ENCODE data around the gene ABCC5.
A peak's percentile ranks its signal among the peaks of the same experiment; 100 is the strongest.

The ABCC5 gene

GRCh38 chr3:183922421-183922820 is 95.3 kb downstream of the ABCC5 start:
- no peak for DNase-seq (ENCODE audit: low read depth in 2 of 2)

GRCh38 chr3:183921096-183921495 is 96.6 kb downstream of the ABCC5 start:
- DNase-seq (ENCODE audit: low read depth in 2 of 2), result no peak

- no peak for DNase-seq (ENCODE audit: low read depth in 2 of 2)
These were observed 97.3 kb downstream of the ABCC5 start for GRCh38 chr3:183920416-183920815.

DNA sequence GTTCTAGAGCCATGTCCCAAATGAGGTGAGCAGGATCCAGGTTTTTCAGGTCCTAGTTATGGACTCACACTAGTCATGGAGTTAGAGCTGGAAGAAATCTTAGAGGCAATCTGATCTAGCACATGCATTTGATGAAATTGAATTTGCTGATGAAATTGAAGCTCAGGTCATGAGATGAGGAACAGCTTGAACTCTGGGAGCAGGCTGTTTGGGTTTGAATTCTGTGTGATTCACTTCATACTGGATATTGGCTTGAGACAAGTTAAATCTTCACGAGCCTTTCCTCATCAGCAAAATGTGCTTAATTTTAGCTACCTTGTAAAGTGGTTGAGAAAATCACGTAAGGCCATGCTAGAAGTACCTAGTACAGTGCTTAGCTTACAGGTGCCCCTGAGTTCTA is 99.5 kb downstream of the ABCC5 start:
- DNase-seq (ENCODE audit: low read depth in 2 of 2), result no peak

DNA sequence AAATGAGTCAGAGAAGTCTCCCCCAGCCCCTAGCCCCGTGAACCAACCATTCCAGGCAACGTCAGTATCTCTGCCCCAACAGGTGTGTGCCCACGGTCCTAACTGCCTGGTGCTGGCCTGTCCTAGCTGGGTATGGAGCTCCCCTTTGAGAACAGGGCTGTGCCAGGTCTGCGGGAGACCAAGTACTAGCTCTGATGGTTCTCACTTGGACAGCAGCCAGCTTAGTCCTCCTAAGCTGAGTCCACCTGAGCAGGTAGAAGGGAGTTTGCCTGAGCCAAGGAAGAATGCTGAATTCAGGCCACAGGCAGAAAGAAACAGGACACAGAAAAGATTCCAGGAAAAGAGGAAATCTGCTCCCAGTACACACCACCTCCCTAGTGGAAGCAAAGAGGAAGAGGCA is 99.9 kb downstream of the ABCC5 start:
- no peak for DNase-seq (ENCODE audit: low read depth in 2 of 2)

DNA sequence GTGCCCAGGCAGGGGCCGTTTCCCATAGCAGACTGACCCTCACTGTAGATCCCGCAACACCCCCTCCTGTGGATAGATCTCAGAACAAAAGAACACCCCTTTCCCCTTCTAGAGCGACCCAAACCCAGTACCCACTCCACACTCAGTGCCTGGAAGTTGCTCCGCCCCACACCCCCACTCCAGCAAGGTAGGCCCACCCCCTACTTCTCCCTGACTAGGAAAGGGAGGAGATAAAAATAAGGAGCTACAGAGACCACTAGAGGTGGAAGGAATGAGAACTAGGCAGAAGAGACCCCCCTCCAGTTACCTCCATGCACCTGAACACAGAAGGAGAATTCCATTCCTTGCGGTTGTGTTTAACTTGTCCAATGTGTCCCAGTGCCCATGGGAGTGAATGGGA is 102.8 kb downstream of the ABCC5 start:
- no peak for DNase-seq (ENCODE audit: low read depth in 2 of 2)

DNA sequence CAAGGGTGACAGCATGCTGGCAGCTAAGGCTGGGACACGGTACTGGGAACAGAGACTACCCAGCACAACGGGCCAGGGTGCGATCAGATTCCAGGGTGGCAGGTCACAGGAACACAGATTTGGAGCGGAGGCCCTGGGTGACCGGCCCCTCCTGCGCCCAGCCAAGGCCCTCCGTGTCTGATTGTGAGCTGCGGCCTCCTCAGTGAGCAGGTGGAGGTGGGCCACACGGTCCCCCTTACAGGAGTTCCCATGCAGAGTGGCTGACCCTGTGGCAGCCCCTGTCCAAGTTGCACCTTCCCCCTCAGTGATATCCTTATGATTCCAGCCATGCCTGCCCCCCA is 104.1 kb downstream of the ABCC5 start:
- no peak for DNase-seq (ENCODE audit: low read depth in 2 of 2)

GRCh38 chr3:183912895-183913579 is 104.6 kb downstream of the ABCC5 start:
- no peak for DNase-seq (ENCODE audit: low read depth in 2 of 2)

GRCh38 chr3:183911763-183912506 is 105.7 kb downstream of the ABCC5 start:
- DNase-seq (ENCODE audit: low read depth in 2 of 2), result no peak

DNA sequence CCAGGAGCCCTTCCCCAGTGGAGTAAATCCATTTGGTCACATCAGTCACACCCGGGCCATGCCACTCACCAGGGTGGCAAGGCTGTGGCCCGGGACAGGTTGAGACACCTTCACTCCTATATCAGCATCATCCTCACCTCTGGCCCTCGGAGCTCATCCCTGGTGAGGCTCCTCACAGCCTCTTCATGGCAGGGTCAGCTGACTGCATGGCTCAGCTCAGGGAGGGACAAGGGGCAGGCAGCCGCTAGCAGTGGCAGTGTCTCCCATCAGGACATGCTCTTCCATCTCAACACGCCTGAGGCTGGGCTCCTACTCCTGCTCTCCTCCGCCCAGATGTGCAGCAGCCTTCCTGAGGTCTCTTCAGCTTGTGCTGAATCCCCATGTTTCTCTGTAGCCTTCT is 106.6 kb downstream of the ABCC5 start:
- no peak for DNase-seq (ENCODE audit: low read depth in 2 of 2)

DNA sequence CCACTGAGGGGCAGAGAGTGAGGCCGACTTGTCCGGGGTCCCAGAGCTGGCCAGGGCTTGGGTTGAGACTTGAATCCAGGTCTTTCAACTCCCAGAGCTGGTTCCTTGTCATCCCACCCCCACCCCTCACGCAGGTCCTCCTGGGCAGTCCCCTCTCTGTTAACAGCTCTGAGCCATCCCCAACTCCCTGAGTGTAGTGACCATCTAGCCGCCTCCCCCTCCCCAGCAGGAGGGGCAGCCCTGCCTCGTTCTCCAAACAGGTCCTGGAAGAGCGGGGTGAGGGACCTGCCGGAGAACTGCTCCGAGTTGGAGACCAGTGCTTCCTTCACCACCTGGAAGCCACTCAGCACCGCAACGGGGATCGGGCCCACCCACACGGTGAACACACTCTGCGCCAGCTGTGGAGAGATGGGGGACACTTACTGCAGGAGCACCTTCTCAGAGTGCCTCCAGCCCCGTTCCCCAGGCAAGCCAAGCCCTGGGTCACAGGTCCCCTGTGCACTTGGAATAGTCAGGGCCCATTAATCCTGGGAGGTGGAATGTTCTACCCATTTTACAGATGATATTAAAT is 108.6 kb downstream of the ABCC5 start:
- DNase-seq (ENCODE audit: low read depth in 2 of 2), result no peak

GRCh38 chr3:183907911-183908331 is 109.8 kb downstream of the ABCC5 start:
- no peak for DNase-seq (ENCODE audit: low read depth in 2 of 2)

DNA sequence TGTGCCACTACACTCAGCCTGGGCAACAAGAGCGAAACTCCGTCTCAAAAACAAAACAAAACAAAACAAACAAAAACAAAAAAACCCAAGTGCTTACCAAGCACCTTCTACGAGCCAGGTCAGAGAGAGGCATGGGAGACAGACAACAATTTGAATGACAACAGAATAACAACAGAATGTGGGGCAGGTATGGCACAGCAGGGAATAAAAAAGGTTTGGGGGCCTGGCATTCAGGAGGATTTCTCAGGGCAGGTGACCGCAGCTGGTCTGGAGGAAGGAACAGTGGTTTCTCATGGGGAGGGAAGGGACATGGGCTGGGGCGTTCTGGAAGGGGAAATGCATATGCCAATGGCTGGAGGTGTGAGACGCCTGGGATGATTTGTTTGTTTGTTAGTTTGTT is 110.5 kb downstream of the ABCC5 start:
- DNase-seq (ENCODE audit: low read depth in 2 of 2), result no peak

DNA sequence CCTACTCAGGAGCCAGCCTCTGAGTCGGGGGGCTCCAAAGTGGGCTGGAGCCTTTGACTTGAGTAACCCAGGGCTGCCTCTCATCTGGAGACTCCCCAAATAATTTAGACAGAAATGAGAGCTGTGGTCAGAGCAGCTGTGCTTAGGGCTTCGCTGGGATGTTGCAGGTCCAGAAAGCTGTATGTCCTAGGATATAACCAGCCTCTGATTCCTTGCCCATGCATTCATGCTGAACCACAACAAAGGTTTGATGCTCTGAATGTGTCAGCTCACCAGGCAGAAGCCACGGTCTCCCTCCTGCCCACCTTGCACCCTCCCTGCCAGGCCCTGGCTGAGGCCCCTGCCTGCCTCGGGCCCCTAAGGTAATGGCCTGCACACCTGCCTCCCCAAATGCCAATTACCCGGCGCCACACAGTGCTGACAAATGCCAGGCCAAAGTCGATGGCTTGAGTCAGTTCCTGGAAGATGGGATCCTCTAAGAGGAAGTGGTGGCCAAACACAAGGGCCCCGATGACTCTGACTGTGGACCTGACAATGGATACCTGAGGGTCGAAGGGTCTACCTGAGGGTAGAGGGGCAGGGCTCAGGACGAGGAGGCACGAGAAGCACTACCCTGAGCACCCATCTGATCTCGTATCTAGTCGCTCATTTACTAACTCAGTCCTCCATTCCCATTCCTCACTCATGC is 111.3 kb downstream of the ABCC5 start:
- DNase-seq (ENCODE audit: low read depth in 2 of 2), result no peak

DNA sequence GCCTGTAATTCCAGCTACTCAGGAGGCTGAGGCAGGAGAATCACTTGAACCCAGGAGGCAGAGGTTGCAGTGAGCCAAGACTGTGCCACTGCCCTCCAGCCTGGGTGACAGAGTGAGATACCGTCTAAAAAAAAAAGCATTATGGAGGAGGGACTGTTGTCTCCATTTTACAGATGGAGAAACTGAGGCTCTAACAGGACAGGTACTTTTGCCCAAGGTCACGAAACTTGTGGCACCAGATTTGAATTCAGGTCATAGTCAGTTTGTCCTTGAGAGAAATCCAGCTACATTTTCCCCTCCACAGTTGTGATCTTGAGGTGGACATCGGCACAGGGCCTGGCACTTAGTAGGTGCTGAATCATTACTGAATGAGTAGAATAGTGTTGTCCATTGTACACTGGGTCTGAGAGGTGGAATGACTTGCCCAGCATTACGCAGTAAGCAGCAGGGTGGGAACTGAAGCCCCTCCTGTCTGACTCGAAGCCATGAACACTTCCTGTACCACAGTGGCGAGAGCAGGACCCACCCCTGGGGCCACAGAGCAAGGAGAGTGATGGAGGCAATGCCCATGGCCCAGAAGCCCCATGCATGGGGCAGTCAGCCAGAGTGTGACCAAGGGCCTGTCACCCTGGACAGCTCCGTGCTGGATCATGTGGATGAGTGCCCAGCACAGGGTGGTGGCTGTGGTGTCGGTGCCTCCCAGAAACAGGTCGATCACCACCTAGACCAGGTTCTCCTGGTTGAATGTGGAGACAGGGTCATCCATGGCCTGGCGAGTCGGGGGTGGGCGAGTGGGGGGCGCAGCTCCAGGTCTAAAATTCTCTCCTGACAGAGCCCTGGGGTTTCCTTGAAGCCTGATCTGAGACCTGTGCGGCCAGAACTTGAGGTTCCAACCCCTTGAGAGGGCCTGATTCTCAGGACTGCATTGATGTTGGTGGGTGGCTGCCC is 112.6 kb downstream of the ABCC5 start:
- no peak for DNase-seq (ENCODE audit: low read depth in 2 of 2)

- no peak for DNase-seq (ENCODE audit: low read depth in 2 of 2)
These were observed 119.7 kb downstream of the ABCC5 start for GRCh38 chr3:183898028-183898431.

DNA sequence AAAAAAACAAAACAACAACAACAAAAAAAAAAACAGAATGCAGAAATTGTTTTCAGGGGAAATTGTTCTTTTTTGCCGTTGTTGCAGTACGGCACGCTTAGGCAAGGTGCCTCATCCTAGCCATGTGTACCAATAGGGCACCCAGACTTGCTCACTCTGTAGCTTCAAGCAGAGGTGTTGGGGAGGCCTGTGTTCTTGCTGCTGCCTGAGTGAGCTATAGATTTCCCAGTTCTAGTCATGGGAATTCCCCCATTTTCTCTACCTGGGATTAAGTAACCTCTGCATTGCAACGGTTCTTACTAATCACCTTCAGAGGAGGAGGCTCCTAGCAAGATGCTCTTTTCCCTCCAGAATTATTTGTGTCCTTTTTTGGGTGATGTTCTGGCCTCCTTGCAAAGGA is 120.1 kb downstream of the ABCC5 start:
- DNase-seq (ENCODE audit: low read depth in 2 of 2), result no peak

- no peak for DNase-seq (ENCODE audit: low read depth in 2 of 2)
These were observed 121.1 kb downstream of the ABCC5 start for GRCh38 chr3:183896610-183897009.

- DNase-seq (ENCODE audit: low read depth in 2 of 2), result no peak
These were observed 121.5 kb downstream of the ABCC5 start for GRCh38 chr3:183896184-183896583.

DNA sequence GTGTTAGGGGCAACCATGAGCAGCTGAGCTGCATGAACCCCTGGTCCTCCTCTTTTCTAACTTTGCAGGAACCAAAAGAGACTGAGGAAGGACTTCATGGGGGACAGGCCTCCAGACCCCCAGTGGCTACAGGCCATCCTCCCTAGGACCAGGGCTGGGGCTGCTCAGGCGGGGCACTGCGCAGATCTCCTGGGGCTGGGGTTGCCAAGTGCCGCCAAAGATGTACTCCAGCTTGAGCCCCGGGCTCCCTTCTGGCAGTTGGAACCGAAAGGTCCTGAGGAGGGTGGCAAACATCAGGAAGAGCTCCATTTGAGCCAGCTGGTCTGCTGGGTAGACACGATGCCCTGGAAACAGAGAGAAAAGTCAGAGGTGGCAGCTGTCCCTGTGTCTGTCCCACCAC is 121.9 kb downstream of the ABCC5 start:
- no peak for DNase-seq (ENCODE audit: low read depth in 2 of 2)

DNA sequence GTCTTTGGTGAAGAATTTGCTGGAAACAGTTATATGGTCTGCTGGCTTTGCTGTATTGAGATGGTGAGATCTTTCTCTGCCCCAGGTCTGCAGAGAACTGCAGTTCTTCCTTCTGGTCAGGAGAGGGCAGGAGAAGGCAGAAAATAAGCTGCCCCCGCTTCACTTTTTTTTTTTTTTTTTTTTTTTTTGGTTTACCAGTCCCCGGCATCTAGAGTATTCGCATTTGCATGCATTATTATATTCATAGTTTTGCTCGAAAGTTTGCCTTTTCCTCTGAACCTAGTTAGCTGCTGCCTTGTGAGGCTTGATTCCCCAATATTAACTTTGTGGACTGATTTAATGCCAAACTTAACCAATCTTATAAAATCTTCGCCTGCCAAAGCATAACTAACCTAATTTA is 122.4 kb downstream of the ABCC5 start:
- peak; percentile 18 to 27 for DNase-seq (ENCODE audit: low read depth in 2 of 2)
